IMR-90 (cell line): ENCODE data around the gene RSU1. TPM values are rescaled to one million over a fixed set of nuclear protein-coding genes. Genes with fewer than 3 reads are reported as not detected.
A peak's percentile ranks its signal among the peaks of the same experiment; 100 is the strongest.

ENCODE experiments used
- ATAC-seq: fragments of 200-7000 bp; cut with Tn5 transposase; 2 replicates; pipeline ENCODE4 v1.9.1; 2020; ENCODE audit warnings: low read depth, mild to moderate bottlenecking, moderate library complexity
- BruUV-seq: library from RNA; stranded (reverse); fragments of 400-500 nt; replicated peaks from 2 replicates; lab custom pipeline; 2021; lab: Mats Ljungman, UMichigan
- CTCF ChIA-PET: fragments of 300-600 bp; formaldehyde crosslinking; extraction: SDS; loops from one replicate; lab custom pipeline; 2021; ENCODE audit warnings: antibody characterized with exemption; lab: Yijun Ruan, JAX
- POLR2A ChIA-PET: fragments of 300-600 bp; sonication (Branson Sonifier 250); formaldehyde crosslinking; loops from one replicate; lab custom pipeline; 2022; ENCODE audit warnings: antibody characterized with exemption; ENCODE audit not compliant: unreplicated experiment; lab: Charles Lee
- DNase-seq: peaks from one replicate; pipeline ENCODE4 v3.0.0; 2013
- H2AFZ ChIP-seq: replicated peaks from 2 replicates; pipeline ENCODE3; 2013; ENCODE audit warnings: low read length, mild to moderate bottlenecking; ENCODE audit not compliant: poor library complexity
- H2AK5ac ChIP-seq: 2 replicates; pipeline ENCODE4 v1.6.1; 2013; ENCODE audit warnings: low read depth, low read length, inconsistent platforms
- H2AK9ac ChIP-seq: replicated peaks from 2 replicates; pipeline ENCODE3; 2013; ENCODE audit warnings: mild to moderate bottlenecking, low read depth, low read length, moderate library complexity; ENCODE audit not compliant: poor library complexity
- H2BK120ac ChIP-seq: 2 replicates; pipeline ENCODE4 v1.6.1; 2013; ENCODE audit warnings: low read depth, low read length, inconsistent platforms
- H2BK15ac ChIP-seq: 3 replicates; pipeline ENCODE4 v1.6.1; 2013; ENCODE audit warnings: low read depth, low read length, inconsistent platforms
- H2BK20ac ChIP-seq: 2 replicates; pipeline ENCODE4 v1.6.1; 2013; ENCODE audit warnings: low read depth, mild to moderate bottlenecking, inconsistent platforms, low read length, moderate library complexity
- H2BK5ac ChIP-seq: 2 replicates; pipeline ENCODE4 v1.6.1; 2013; ENCODE audit warnings: mild to moderate bottlenecking, low read depth, low read length, inconsistent platforms; ENCODE audit not compliant: poor library complexity, severe bottlenecking
- H3K14ac ChIP-seq: replicated peaks from 2 replicates; pipeline ENCODE4 v1.6.1; 2013; ENCODE audit warnings: low read depth, low read length, inconsistent platforms
- H3K18ac ChIP-seq: 2 replicates; pipeline ENCODE4 v1.6.1; 2013; ENCODE audit warnings: low read depth, low read length, control low read depth
- H3K23ac ChIP-seq: 2 replicates; pipeline ENCODE4 v1.6.1; 2013; ENCODE audit warnings: low read depth, low read length, inconsistent platforms
- H3K27ac ChIP-seq: 2 replicates; pipeline ENCODE4 v1.5.1; 2013; ENCODE audit warnings: mild to moderate bottlenecking, control low read depth, low read length; ENCODE audit not compliant: insufficient read depth
- H3K27me3 ChIP-seq: 2 replicates; pipeline ENCODE4 v1.6.1; 2013; ENCODE audit warnings: low read length; ENCODE audit not compliant: control insufficient read depth, insufficient read depth
- H3K36me3 ChIP-seq: 2 replicates; pipeline ENCODE4 v1.6.1; 2013; ENCODE audit warnings: low read length, mixed read lengths; ENCODE audit not compliant: control insufficient read depth, insufficient read depth
- H3K4ac ChIP-seq: 2 replicates; pipeline ENCODE4 v1.6.1; 2013; ENCODE audit warnings: low read depth, low read length, inconsistent platforms
- H3K4me1 ChIP-seq: 2 replicates; pipeline ENCODE4 v1.6.1; 2013; ENCODE audit warnings: low read length, mixed read lengths; ENCODE audit not compliant: control insufficient read depth, insufficient read depth
- H3K4me2 ChIP-seq: 2 replicates; pipeline ENCODE4 v1.6.1; 2013; ENCODE audit warnings: low read depth, mild to moderate bottlenecking, control low read depth, low read length, moderate library complexity
- H3K4me3 ChIP-seq: 2 replicates; pipeline ENCODE4 v1.5.1; 2013; ENCODE audit warnings: low read depth, mild to moderate bottlenecking, control low read depth, low read length, moderate library complexity; ENCODE audit not compliant: insufficient read depth
- H3K56ac ChIP-seq: 2 replicates; pipeline ENCODE4 v1.6.1; 2013; ENCODE audit warnings: low read length, inconsistent platforms; ENCODE audit not compliant: insufficient read depth; ENCODE audit errors: extremely low read depth
- H3K79me1 ChIP-seq, 2 experiments: 2 replicates each; pipeline ENCODE4 v1.6.1; 2013; ENCODE audit warnings: low read length in 2 of 2, inconsistent platforms in 1 of 2, low read depth in 1 of 2
- H3K9ac ChIP-seq: 2 replicates; pipeline ENCODE4 v1.6.1; 2013; ENCODE audit warnings: low read depth, low read length, control low read depth
- H3K9me1 ChIP-seq: 2 replicates; pipeline ENCODE4 v1.6.1; 2013; ENCODE audit warnings: low read length, inconsistent platforms; ENCODE audit not compliant: insufficient read depth
- H3K9me3 ChIP-seq: 2 replicates; pipeline ENCODE4 v1.6.1; 2013; ENCODE audit warnings: low read length; ENCODE audit not compliant: control insufficient read depth, insufficient read depth
- H4K20me1 ChIP-seq: 2 replicates; pipeline ENCODE4 v1.6.1; 2013; ENCODE audit warnings: low read length, inconsistent platforms; ENCODE audit not compliant: insufficient read depth
- H4K5ac ChIP-seq: 2 replicates; pipeline ENCODE4 v1.6.1; 2013; ENCODE audit warnings: mild to moderate bottlenecking, low read depth, low read length, control low read depth
- H4K8ac ChIP-seq, 2 experiments: 2 replicates each; pipeline ENCODE4 v1.6.1; 2013; ENCODE audit warnings: low read depth in 2 of 2, low read length in 2 of 2, control low read depth in 1 of 2, inconsistent platforms in 1 of 2
- H4K91ac ChIP-seq: 2 replicates; pipeline ENCODE4 v1.6.1; 2013; ENCODE audit warnings: low read depth, low read length, inconsistent platforms; ENCODE audit not compliant: insufficient read depth
- BHLHE40 ChIP-seq: fragments of 150-350 bp; IDR thresholded peaks from 2 replicates; pipeline ENCODE4 v1.6.1; 2016; ENCODE audit warnings: mild to moderate bottlenecking, low read depth, low read length
- CEBPB ChIP-seq: IDR thresholded peaks from 2 replicates; pipeline ENCODE4 v1.6.1; 2012; ENCODE audit warnings: low read depth, low read length, improper control_type of control experiment
- MAFK ChIP-seq: IDR thresholded peaks from 2 replicates; pipeline ENCODE4 v1.6.1; 2012; ENCODE audit warnings: low read depth, low read length, improper control_type of control experiment
- MXI1 ChIP-seq: IDR thresholded peaks from 2 replicates; pipeline ENCODE4 v1.6.1; 2012; ENCODE audit warnings: low read depth, mild to moderate bottlenecking, low read length, moderate library complexity, borderline replicate concordance
- NFE2L2 ChIP-seq: fragments of 150-350 bp; IDR thresholded peaks from 2 replicates; pipeline ENCODE4 v1.6.1; 2016; ENCODE audit warnings: low read depth, mild to moderate bottlenecking, low read length
- RAD21 ChIP-seq: IDR thresholded peaks from 2 replicates; pipeline ENCODE4 v1.6.1; 2012; ENCODE audit warnings: low read length, improper control_type of control experiment
- RCOR1 ChIP-seq: IDR thresholded peaks from 2 replicates; pipeline ENCODE4 v1.6.1; 2012; ENCODE audit warnings: mild to moderate bottlenecking, low read length, improper control_type of control experiment; ENCODE audit not compliant: insufficient replicate concordance
- RFX5 ChIP-seq: IDR thresholded peaks from 2 replicates; pipeline ENCODE4 v1.8.0; 2012; ENCODE audit warnings: low read depth, mild to moderate bottlenecking, low read length, moderate library complexity
- WGBS, 2 experiments: methylation state at CpG; one replicate each; pipeline versions ENCODE4 v1.1.5 to v1.1.7; 2013; ENCODE audit warnings: missing lambda C conversion rate in 2 of 2; ENCODE audit not compliant: insufficient read length in 1 of 2; ENCODE audit errors: extremely low coverage in 2 of 2; 5-methylcytosine and 5-hydroxymethylcytosine counted together
- dilution Hi-C: fragments of 300-500 bp; cut with HindIII; formaldehyde crosslinking; loops from one replicate; pipeline ENCODE4 v1.14.3; 2018; ENCODE audit warnings: low sequenced_read_pairs; ENCODE audit not compliant: unreplicated experiment
- in situ Hi-C: fragments of 300-500 bp; cut with MboI; formaldehyde crosslinking; loops from 3 replicates; pipeline ENCODE4 v1.14.3; 2019; ENCODE audit warnings: low sequenced_read_pairs, inconsistent platforms, mixed read lengths
- intact Hi-C: fragments of 100-400 bp; cut with micrococcal nuclease; formaldehyde crosslinking; loops from 2 replicates; pipeline ENCODE4 v1.10.0; 2022
- polyA plus RNA-seq, 3 experiments: library from polyadenylated mRNA; depleted of rRNA; stranded (reverse); fragments of >200 nt; gene quantifications; 2 replicates each; pipeline ENCODE4 v1.2.3, GENCODE V29; 2012; ENCODE audit warnings: low replicate concordance in 1 of 3
- total RNA-seq: library from RNA; depleted of rRNA; stranded (reverse); fragments of >200 nt; gene quantifications from 2 replicates; pipeline ENCODE4 v1.2.3, GENCODE V29; 2012
- TF ChIP-seq, protein P1 (sequence below): fragments of 150-350 bp; IDR thresholded peaks from 2 replicates; pipeline ENCODE4 v1.6.1; 2016; ENCODE audit warnings: low read depth, mild to moderate bottlenecking, low read length, moderate library complexity, borderline replicate concordance
- TF ChIP-seq, protein P2 (sequence below): conservative IDR thresholded peaks from 2 replicates; pipeline ENCODE4 v1.5.1; 2012; ENCODE audit warnings: mild to moderate bottlenecking, low read depth, low read length, improper control_type of control experiment
- TF ChIP-seq, protein P3 (sequence below): fragments of 150-350 bp; IDR thresholded peaks from 2 replicates; pipeline ENCODE4 v1.6.1; 2017; ENCODE audit warnings: mild to moderate bottlenecking, antibody characterized with exemption, low read length, low read depth

Gene RSU1
- total and polyA plus RNA-seq, 2 of the 4 experiments (the other 2 are of a cell fraction), result 134 to 148 TPM

DNA sequence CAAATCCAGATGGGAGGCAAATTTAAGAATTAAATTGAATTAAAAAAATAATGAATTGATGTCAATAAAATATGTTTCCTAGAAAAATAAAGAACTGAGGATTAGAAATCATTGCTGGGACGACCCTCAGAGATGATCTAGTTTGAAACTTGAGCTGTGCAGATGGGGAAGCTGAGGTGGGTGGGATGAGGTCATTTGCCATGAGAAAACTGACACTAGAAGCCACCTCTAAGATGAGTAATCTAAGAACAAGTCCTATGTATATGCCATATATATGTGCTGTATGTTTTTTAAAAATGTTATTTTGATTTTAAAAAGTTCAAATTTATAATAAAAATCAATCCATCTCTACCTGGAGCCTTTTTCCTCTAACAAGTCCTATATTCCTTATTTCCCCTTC, 135.7 kb downstream of the RSU1 start:
- Histone ChIP-seq H2BK15ac (no peak overlapping the region), H3K56ac (no peak overlapping the region), H2AK5ac (no peak overlapping the region), H3K4ac (no peak overlapping the region), H4K20me1 (no peaks in the 10 kb centered on the region; the same call in 1 of the 2 replicates), H3K79me1 (peaks cover 12 to 14% of the 10 kb centered on the region in 2 experiments; a peak in 3 of 4 replicates), H3K14ac (no peak overlapping the region), H3K4me2 (no peak overlapping the region), H3K9me1 (no peaks in the 10 kb centered on the region), H2BK5ac (no peak overlapping the region), H2AK9ac (no peak overlapping the region), H3K18ac (no peak overlapping the region), H3K36me3 (no peaks in the 10 kb centered on the region), H3K27me3 (no peaks in the 10 kb centered on the region), H3K4me1 (no peaks in the 10 kb centered on the region), H4K91ac (no peak overlapping the region), H2AFZ (no peak overlapping the region), H3K23ac (no peak overlapping the region), H3K27ac (no peak overlapping the region), H2BK20ac (no peak overlapping the region), H2BK120ac (no peak overlapping the region), H3K4me3 (no peak overlapping the region), H3K9me3 (no peaks in the 10 kb centered on the region), H3K9ac (no peak overlapping the region), H4K5ac (no peak overlapping the region), H4K8ac (no peak overlapping the region)
- BruUV-seq, result no TSS peak
- WGBS, 2 experiments, result no CpG with 5 or more reads among the region's 1 CpG
- ATAC-seq (no peak), DNase-seq (peak; percentile 53)
- TF ChIP-seq, protein P1, sequence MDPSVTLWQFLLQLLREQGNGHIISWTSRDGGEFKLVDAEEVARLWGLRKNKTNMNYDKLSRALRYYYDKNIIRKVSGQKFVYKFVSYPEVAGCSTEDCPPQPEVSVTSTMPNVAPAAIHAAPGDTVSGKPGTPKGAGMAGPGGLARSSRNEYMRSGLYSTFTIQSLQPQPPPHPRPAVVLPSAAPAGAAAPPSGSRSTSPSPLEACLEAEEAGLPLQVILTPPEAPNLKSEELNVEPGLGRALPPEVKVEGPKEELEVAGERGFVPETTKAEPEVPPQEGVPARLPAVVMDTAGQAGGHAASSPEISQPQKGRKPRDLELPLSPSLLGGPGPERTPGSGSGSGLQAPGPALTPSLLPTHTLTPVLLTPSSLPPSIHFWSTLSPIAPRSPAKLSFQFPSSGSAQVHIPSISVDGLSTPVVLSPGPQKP, result no peak
- TF ChIP-seq MXI1 (no peak), RCOR1 (no peak), BHLHE40 (no peak), MAFK (no peak), CEBPB (no peak), RAD21 (no peak), RFX5 (no peak), NFE2L2 (no peak)
- TF ChIP-seq, protein P2, sequence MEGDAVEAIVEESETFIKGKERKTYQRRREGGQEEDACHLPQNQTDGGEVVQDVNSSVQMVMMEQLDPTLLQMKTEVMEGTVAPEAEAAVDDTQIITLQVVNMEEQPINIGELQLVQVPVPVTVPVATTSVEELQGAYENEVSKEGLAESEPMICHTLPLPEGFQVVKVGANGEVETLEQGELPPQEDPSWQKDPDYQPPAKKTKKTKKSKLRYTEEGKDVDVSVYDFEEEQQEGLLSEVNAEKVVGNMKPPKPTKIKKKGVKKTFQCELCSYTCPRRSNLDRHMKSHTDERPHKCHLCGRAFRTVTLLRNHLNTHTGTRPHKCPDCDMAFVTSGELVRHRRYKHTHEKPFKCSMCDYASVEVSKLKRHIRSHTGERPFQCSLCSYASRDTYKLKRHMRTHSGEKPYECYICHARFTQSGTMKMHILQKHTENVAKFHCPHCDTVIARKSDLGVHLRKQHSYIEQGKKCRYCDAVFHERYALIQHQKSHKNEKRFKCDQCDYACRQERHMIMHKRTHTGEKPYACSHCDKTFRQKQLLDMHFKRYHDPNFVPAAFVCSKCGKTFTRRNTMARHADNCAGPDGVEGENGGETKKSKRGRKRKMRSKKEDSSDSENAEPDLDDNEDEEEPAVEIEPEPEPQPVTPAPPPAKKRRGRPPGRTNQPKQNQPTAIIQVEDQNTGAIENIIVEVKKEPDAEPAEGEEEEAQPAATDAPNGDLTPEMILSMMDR, result no peak
- TF ChIP-seq, protein P3, sequence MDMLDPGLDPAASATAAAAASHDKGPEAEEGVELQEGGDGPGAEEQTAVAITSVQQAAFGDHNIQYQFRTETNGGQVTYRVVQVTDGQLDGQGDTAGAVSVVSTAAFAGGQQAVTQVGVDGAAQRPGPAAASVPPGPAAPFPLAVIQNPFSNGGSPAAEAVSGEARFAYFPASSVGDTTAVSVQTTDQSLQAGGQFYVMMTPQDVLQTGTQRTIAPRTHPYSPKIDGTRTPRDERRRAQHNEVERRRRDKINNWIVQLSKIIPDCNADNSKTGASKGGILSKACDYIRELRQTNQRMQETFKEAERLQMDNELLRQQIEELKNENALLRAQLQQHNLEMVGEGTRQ, result no peak
- ChIA-PET POLR2A (no interaction called here), CTCF (no interaction called here)
- dilution Hi-C loops, result no loop called here
- in situ Hi-C loops, result no loop called here
- intact Hi-C loops, result no loop called here
